DMS153 (cell line): Measurements from ENCODE around the gene MTMR3.
"Not testable (repeated sequence)": the region's sequence is repeated elsewhere in the genome, so short reads cannot be mapped to it uniquely, and the experiment has no call there.

Experiments
- DNase-seq: peaks from one replicate; lab custom pipeline; 2025; lab: John Stamatoyannopoulos, UW

Gene MTMR3

GRCh38 chr22:30056015-30056414, 173.0 kb downstream of the MTMR3 start:
- DNase-seq = no peak

GRCh38 chr22:30057375-30057774, 174.4 kb downstream of the MTMR3 start:
- DNase-seq = no peak

GRCh38 chr22:30059346-30060020, 176.5 kb downstream of the MTMR3 start:
- DNase-seq = not testable (repeated sequence)

- not testable (repeated sequence) for DNase-seq
These were observed 178.1 kb downstream of the MTMR3 start for GRCh38 chr22:30061094-30061493.

- DNase-seq = no peak
These were observed 179.3 kb downstream of the MTMR3 start for GRCh38 chr22:30062259-30062658.

GRCh38 chr22:30062950-30063349, 180.0 kb downstream of the MTMR3 start:
- no peak for DNase-seq

- no peak for DNase-seq
These were observed 181.2 kb downstream of the MTMR3 start for GRCh38 chr22:30064172-30064571.

GRCh38 chr22:30073743-30074142, 190.8 kb downstream of the MTMR3 start:
- DNase-seq = no peak

- DNase-seq = no peak
These were observed 191.2 kb downstream of the MTMR3 start for GRCh38 chr22:30074147-30074546.

- no peak for DNase-seq
These were observed 192.0 kb downstream of the MTMR3 start for GRCh38 chr22:30074994-30075393.

- no peak for DNase-seq
These were observed 194.4 kb downstream of the MTMR3 start for GRCh38 chr22:30077279-30077880.

- DNase-seq = no peak
These were observed 195.6 kb downstream of the MTMR3 start for GRCh38 chr22:30078320-30079311.

- no peak for DNase-seq
These were observed 197.1 kb downstream of the MTMR3 start, which contains the start of gene HORMAD2 for GRCh38 chr22:30079952-30080533. Gene HORMAD2, plus strand, starts transcription at chr22:30080464. Its CDS starts 13,489 bp downstream, at chr22:30093953.
